HG02623 (cell line): ENCODE data around the gene NUPR1.
"Not testable (repeated sequence)": the region's sequence is repeated elsewhere in the genome, so short reads cannot be mapped to it uniquely, and the experiment has no call there.

Experiments
- ATAC-seq: cut with Tn5 transposase; IDR thresholded peaks from one replicate; pipeline ENCODE4 v1.9.1; 2021; ENCODE audit warnings: moderate library complexity; ENCODE audit not compliant: unreplicated experiment

NUPR1 gene

DNA sequence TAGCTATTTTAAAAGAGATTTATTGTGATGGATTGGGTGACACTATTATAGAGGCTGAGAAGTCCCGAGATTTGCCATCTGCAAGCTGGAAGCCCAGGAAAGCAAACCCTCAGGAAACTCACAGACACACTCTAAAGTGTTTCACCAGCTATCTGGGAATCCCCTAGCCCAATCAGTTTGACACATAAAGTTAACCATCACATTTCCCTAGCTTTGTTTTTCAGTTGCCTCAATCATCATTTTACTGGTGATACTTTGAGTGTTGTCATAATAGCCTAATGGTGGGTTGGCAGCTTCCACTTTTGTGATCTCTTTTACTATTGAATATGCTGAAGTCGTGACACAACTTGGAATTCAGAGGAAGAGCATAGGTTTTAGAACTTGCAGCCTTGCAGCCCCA is 16.8 kb upstream of the NUPR1 start:
- ATAC-seq = no peak

DNA sequence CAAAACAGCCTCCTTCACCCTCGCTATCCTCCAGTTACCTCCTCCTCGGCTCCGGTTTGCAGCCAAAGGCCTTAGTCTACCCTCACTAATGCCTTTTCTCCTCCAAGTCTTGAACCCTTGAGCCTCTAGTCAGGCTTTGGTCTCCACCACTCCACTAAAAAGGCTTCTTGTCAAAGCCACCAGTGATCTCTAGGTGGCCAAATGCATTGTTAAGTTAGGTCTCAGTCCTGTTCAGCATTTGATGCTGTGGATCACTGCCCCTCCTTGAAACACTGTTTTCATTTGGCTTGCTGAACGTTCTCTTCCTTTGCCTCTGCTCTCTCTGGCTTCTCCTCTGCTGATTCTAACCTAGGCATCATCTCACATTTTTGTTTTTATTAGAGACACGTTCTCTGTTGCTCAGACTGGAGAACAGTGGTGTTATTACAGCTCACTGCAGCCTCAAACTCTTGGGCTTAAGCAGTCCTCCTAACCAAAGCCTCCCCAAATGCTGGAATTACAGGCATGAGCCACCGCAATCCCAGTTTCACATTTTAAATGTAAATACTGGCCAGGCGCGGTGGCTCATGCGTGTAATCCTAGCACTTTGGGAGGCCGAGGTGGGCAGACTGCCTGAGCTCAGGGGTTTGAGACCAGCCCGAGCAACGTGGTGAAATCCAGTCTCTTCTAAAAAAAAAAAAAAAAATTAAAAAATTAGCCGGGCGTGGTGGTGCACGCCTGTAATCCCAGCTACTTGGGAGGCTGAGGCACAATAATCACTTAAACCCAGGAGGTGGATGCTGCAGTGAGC is 16.1 kb upstream of the NUPR1 start:
- no peak for ATAC-seq

- ATAC-seq = peak; percentile 76
Observed at GRCh38 chr16:28553776-28554633, 15.2 kb upstream of the NUPR1 start, which contains the start of gene SGF29. SGF29 (plus strand) TSS chr16:28553920; CDS start chr16:28581070, 27,150 bp downstream.

DNA sequence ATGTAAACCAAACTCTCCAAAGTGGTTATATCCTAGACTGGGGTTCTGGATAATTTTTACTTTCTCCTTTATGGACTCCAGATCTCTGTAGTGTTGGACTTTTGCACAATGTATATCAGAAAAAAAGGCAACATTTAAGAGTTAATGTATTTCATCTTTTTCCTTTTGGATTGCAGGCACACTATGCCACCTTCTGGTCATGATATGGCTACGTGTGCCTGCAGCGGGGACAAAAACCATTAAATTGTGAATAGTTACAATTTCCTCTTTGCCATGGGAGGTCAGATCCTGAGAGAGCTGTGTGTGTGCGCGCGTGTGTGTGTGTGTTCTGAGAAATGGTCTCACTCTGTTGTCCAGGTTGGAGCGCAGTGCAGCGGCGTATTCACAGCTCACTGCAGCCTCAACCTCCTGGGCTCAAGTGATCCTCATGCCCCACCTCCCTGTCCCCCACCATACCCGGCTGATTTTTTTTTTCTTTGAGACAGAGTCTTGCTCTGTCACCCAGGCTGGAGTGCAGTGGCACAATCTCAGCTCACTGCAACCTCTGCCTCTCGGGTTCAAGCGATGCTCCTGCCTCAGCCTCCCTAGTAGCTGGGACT is 10.6 kb upstream of the NUPR1 start:
- no peak for ATAC-seq

DNA sequence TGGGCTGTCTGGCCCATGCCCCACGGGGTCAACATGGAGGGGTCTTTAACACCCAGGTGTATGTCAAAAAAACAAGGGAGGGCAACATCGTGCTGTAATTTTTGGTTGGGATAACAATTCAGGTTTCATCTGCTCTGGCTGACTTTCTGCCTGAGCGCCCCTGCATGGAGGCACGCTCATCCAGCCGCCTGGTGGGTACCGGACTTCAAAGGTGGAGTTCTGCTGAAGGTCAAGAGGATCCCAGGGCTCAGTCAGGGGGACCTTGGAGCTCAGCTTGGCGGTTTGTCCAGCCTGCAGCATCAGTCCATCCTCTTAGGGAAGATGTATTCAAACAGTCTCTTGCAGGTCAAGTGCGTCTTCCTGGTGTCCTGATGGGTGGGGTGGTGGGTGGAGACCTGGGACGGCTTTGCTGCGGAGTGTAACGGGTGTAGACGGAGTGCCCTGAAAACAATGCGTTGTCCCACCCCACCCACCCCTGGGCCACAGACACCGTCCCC is 9.6 kb upstream of the NUPR1 start:
- ATAC-seq = no peak

- no peak for ATAC-seq
Observed at GRCh38 chr16:28546626-28547025, 7.9 kb upstream of the NUPR1 start.

- not testable (repeated sequence) for ATAC-seq
Observed at GRCh38 chr16:28545964-28546363, 7.2 kb upstream of the NUPR1 start.

DNA sequence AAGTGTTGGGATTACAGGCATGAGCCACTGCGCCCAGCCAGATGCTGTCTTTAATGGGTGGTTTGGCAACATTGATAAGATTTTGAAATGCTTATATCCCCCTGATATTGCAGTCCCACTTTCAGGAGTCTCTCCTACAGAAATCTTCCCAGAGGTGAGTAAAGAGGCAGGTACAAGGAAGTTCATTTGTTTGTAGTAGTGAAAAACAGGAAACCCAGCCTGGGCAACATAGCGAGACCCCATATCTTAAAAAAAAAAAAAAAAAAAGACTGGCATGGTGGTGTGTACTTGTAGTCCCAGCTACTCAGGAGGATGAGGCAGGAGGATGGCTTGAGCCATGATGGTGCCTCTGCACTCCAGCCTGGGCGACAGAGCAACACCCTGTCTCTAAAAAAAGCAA is 6.2 kb upstream of the NUPR1 start:
- no peak for ATAC-seq

DNA sequence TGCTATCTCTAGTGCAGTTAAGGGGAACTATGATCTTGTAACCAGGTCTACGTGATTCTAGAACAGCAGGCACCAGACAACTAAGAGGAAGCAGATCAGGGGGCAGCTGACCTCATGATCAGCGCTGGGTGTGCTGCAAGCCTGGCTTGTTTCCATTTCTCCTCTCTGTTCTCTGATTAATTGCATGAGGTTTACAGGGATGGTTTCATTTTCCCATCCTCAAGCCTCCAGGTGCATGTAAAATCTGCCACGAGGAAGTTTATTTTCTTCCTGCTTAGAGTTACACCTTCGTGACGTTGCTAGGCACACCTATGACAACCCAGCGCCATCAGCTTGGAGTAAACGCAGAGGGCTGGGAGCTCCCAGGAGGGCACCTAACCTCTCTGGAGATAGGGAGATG is 4.3 kb upstream of the NUPR1 start:
- no peak for ATAC-seq

- ATAC-seq = no peak
Observed at GRCh38 chr16:28542646-28543045, 3.9 kb upstream of the NUPR1 start.

DNA sequence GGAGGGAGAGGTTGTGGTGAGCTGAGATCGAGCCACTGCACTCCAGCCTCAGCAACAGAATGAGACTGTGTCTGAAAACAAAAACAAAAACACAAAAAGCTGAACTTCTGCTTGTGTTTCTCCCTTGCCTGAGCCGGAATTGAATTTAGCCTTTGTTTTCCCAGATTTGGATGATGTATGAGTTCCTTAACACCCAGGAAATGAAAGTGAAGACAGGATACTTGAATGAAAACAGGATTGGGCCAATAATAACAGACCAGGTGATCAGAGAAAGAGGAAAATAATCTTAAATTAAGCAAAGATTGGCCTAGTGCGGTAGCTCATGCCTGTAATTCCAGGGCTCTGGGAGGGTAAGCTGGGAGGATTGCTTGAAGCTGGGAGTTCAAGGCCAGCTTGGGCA is 1.6 kb upstream of the NUPR1 start:
- ATAC-seq = no peak

GRCh38 chr16:28537964-28538732 is 626 bp downstream of the NUPR1 start:
- ATAC-seq = no peak

DNA sequence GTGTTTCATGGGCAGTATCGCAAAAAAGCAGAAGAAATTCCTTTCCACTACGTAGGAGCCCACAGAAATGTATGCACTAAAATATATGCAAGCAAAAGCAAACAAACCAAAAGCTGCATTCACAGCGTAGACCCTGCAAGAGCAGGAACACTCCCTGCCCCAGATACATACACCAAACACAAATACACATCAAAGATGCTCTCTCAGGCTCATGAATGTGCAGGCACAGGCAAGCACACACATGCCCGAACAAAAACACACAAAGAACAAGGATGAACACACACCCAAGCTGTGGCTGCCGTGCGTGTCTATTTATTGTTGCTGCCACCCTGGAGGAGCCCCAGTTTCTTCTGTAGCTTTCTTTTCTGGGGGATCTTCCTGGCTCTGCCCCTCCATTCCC is 1.7 kb downstream of the NUPR1 start:
- no peak for ATAC-seq

GRCh38 chr16:28534542-28535373 is 4.0 kb downstream of the NUPR1 start:
- ATAC-seq = no peak

DNA sequence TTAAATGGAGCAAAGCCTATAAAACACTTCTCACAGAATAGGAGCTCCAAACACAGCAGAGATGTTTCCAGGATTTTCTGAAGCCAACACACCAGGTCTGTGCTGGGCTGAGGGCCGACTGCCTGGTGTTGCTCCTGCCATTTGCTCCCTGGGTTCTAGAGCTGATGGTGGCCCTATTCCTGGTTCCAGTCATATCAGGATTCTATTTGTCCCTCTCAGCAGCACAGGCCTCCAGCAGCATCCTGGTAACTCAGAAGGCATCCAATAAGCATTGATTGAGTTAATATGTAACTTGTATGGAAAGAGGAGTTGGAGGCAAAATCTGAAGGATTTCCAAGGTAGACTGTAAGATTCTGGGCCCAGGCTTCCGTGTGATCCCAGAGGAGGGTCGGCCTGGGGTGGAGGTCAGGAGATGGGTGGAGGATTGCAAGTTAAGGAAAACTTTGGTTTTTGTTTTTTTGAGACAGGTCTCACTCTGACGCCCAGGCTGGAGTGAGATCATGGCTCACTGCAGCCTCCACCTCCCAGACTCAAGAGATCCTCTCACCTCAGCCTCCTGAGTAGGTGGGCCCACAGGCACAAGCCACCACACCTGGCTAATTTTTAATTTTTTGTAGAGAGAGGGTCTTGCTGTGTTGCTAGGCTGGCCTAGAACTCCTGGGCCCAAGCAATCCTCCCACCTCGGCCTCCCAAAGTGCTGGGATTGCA is 5.7 kb downstream of the NUPR1 start:
- ATAC-seq = no peak

DNA sequence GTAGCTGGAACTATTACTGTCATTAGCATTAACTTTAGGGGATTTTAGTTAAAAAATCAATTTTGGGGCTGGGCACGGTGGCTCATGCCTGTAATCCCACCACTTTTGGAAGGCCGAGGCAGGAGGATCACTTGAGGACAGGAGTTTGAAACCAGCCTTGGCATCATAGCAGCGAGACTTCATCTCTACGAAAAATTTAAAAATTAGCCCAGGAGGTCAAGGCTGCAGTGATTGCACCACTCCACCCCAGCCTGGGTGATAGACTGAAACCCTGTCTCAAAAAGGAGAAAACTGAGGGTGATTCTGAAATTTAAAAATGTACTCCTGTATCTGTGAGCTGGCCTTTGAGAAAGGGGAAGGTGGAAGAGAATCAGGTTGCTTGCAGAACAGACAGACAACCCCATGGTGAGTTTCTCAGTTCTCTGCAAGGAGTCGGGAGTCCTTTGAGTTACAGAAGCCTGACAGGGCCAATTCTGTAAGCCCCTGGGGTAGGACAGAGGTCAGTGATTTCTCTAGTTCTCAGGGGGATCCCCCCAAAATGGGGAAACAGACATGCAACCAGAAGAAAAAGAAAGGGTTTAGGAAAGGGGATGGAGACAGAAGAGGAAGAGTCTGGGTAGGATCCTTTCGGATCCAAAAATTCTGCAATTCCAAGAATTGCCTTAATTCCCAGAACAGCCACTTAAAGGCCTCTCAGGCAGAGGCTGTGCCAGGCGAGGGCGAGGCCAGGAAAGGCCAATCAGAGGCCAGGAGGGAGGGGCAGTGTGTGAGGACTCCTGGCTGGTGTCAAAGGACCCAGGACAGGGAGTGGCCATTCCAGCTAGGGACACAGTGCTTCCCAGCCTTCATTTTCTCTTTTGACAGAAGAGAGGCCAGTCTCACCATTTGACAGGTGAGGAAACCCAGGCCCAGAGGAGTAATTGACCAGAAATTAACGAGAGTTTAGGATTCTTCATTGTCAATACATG is 6.7 kb downstream of the NUPR1 start:
- ATAC-seq = no peak

- ATAC-seq = no peak
Observed at GRCh38 chr16:28529124-28529523, 9.7 kb downstream of the NUPR1 start.

DNA sequence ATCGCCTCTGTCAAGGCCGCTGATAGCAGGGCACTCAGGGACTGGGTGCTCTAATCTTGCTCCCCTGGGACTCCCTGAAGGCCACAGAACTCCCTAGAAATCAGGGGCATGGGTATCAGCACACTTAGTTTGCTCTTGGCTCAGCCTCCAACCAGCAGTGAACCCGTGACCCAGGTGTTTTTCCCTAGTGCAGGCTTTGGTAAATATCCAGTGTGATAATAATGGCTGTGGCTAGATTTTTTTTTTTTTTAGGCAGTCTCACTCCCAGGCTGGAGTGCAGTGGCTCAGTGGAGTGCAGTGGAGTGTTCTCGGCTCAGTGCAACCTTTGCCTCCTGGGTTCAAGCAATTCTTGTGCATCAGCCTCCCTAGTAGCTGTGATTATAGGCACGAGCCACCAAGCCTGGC is 10.3 kb downstream of the NUPR1 start:
- no peak for ATAC-seq
